LNCAP (cell line): Measurements from ENCODE around the gene VCX3B.
"Not testable (repeated sequence)": the region's sequence is repeated elsewhere in the genome, so short reads cannot be mapped to it uniquely, and the experiment has no call there.

ENCODE experiments used
- TF ChIP-seq, protein P1 (sequence below): fragments of 450-650 bp; IDR thresholded peaks from 2 replicates; pipeline ENCODE4 v1.5.1; 2017; ENCODE audit warnings: mild to moderate bottlenecking

Gene VCX3B

DNA sequence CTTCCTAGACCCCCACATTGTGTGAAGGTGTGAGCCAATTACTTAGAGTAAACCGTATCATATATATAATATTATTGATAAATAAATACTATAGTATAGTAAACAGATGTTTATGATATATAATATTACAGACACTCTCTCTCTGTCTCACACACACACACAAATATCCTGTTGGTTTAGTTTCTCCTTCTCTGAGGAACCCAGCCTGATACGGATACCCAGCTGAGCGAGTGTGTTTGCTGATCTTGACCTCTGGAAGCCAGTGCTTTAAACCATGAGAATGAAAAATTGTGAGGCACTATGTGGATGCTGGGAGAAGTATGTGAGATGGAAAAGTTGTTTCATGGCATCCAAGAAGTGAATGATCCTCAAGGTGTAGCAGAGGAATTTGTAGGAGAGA is at the start of gene VCX3B:
Gene VCX3B (plus strand): TSS at position 301 of the 400 bp plus-strand sequence. CDS start 621 bp downstream, outside the sequence.
- TF ChIP-seq, protein P1, sequence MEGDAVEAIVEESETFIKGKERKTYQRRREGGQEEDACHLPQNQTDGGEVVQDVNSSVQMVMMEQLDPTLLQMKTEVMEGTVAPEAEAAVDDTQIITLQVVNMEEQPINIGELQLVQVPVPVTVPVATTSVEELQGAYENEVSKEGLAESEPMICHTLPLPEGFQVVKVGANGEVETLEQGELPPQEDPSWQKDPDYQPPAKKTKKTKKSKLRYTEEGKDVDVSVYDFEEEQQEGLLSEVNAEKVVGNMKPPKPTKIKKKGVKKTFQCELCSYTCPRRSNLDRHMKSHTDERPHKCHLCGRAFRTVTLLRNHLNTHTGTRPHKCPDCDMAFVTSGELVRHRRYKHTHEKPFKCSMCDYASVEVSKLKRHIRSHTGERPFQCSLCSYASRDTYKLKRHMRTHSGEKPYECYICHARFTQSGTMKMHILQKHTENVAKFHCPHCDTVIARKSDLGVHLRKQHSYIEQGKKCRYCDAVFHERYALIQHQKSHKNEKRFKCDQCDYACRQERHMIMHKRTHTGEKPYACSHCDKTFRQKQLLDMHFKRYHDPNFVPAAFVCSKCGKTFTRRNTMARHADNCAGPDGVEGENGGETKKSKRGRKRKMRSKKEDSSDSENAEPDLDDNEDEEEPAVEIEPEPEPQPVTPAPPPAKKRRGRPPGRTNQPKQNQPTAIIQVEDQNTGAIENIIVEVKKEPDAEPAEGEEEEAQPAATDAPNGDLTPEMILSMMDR, result not testable (repeated sequence)

DNA sequence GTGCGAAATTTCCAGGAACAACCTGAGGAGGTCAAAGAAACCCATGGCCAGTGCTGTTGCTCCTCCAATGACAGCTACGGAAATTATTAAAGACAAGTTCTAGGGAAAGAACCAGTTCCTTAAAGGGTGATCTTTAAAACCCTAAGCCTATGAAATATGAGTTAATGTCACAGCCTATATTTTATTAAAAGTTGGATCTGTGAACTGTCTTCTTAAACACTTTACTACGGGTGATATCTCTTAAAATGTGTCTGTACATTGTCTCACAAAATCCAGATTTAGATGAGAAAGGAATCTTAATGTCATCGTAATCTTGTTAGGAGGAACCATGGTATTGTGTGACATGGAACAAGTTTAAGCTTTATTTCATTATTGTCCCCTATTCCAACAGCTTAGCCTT is 46.3 kb upstream of the VCX3B start:
- TF ChIP-seq, protein P1, result no peak

DNA sequence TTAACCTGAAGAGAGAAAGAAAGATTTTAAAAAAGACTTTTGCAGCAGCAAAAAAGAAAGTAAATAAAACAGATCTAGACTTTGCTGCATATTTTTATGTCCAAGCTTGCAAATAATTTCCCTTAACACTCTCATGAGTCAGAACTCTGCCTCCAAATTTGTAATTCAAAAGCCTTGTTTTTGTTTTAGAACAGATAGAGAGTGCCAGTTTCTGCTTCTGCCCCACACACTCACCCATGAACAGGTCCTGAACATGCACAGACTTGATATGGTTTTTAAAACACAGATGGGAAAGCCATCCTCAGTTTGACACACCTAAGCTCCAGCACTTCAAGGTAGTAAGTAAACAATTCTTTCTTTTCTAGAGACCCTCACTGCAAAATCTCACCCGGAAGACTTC is 39.7 kb upstream of the VCX3B start:
- TF ChIP-seq, protein P1, result no peak

DNA sequence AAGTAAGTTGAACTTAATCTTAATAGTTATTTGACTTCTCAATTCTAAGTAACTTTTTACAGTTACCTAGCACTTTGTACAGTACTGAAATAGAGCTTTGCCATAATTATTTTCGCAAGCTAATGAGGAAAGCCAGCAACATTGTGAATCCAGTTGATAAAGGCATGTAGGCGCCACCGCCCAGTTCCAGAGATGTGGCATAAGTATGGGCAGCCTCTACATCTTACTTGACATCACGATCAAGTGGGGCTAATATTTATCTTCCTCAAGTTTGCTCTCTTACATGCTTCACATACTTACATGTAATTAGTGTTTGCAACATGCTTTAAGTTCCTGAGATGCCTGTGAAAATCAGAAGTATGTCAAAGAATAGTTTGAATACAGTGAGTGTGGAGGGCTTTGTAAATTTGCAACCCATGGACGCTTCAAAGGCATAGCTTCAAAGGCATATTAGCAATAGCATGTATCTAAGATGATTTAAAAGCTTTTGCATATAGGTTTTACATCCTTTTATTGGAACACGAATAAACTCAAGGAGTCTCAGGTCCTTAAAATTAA is 34.9 kb upstream of the VCX3B start:
- TF ChIP-seq, protein P1, result no peak

DNA sequence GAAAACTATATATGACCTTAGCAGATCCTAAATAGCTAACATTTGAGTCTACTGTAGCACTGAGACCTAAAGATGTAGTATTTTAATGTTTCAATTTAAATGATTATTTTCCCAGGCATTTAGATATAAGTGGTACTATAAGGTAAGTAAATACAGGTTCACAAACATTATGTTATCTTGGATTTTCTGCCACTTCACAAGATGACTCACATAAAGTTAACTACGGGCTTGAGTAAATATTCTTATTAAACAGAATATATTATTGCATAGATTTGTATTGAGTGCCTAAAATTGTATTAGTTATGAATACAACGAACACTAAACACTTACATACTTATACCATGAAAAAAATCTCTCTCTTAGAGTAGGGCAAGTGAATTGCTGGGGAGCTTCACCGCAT is 34.2 kb upstream of the VCX3B start:
- TF ChIP-seq, protein P1, result no peak

DNA sequence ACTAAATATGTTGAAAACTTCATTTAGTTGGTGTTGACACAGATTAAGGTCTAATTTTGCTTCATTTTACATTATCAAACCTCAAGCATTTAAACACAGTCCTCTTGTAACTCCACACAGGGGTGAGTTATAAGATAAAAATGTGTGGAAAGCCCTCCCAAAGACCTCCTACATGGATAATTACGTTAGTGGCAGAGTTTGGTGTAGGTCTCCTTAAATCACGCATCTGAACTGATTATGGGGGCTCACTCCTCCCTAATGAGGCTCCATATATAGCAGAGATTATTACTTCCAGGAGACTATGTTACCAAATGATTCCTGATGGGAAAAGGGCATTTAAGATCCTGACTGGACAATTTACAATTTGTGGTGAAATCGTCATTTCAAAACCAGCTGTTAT is 32.2 kb upstream of the VCX3B start:
- TF ChIP-seq, protein P1, result no peak

DNA sequence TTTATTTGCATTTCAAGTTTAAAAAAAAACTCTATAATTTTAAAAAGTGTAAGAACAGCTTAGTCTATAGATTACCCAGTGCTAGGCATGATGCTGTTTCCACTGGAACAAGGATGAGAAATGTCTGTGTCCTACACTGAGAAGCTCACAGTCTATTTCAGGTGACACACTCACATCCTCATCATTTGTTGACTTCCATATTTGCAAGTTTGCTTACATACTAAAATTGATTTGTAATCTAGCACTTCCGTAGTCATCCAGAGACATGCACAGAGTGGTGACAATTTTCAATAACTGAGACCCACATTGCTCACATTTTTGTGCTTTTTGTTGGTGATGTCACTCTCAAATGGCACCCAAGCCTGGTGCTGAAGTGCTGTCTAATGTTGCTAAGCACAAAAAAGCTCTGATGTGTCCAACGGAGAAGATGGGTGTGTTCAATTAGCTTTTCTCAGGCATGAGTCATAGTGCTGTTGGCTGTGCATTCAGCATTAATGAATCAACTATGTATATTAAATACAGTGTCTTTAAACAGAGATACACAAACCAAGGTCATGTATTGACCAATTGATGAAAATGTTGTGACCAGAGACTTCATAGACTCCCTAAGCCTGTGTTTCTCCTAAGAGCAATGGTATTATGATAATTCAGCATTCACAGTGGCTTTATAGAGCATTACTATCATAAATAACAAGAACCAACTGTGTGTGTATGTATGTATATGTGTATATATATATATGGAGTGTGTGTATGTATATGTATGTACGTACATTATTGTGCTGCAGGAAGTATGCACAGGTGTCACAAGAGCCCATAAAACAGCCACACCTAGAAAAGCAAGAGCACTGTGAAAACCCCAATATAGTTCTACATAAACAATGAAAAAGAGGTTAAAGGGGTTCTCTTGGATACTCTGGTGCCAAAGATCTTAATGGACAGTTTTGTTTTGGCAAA is 31.2 kb upstream of the VCX3B start:
- TF ChIP-seq, protein P1, result no peak
